H9 (cell line): ENCODE results near the gene FADS1. TPM values are rescaled to one million over a fixed set of nuclear protein-coding genes. Genes with fewer than 3 reads are reported as not detected.

ENCODE experiments used
- DNase-seq: peaks from one replicate; pipeline ENCODE4 v3.0.0-alpha.2; 2017
- H2AFZ ChIP-seq: one replicate; pipeline ENCODE4 v1.6.1; 2013; ENCODE audit warnings: mild to moderate bottlenecking, low read length, control low read depth, moderate library complexity
- H2AK5ac ChIP-seq: 2 replicates; pipeline ENCODE4 v1.6.1; 2013; ENCODE audit warnings: low read length, control low read depth, mixed read lengths; ENCODE audit not compliant: insufficient read length
- H2BK120ac ChIP-seq: one replicate; pipeline ENCODE4 v1.6.1; 2013; ENCODE audit warnings: low read depth, mild to moderate bottlenecking, low read length, control low read depth, inconsistent platforms; ENCODE audit not compliant: poor library complexity, severe bottlenecking
- H2BK12ac ChIP-seq: 2 replicates; pipeline ENCODE4 v1.6.1; 2013; ENCODE audit warnings: low read length, control low read depth, mixed read lengths, low read depth; ENCODE audit not compliant: insufficient read length
- H2BK15ac ChIP-seq: 2 replicates; pipeline ENCODE4 v1.6.1; 2013; ENCODE audit warnings: low read depth, low read length, control low read depth
- H2BK20ac ChIP-seq: one replicate; pipeline ENCODE4 v1.6.1; 2013; ENCODE audit warnings: low read depth, mild to moderate bottlenecking, low read length, control low read depth, inconsistent platforms; ENCODE audit not compliant: poor library complexity, severe bottlenecking
- H2BK5ac ChIP-seq: 2 replicates; pipeline ENCODE4 v1.6.1; 2013; ENCODE audit warnings: low read length, control low read depth, mixed read lengths; ENCODE audit not compliant: insufficient read length
- H3K14ac ChIP-seq: 2 replicates; pipeline ENCODE4 v1.6.1; 2013; ENCODE audit warnings: low read length, control low read depth; ENCODE audit not compliant: insufficient read depth
- H3K18ac ChIP-seq: 2 replicates; pipeline ENCODE4 v1.6.1; 2013; ENCODE audit warnings: low read depth, mild to moderate bottlenecking, mixed read lengths, low read length, control low read depth; ENCODE audit not compliant: insufficient read length
- H3K23ac ChIP-seq: 2 replicates; pipeline ENCODE4 v1.6.1; 2013; ENCODE audit warnings: low read length, control low read depth, mixed read lengths, low read depth; ENCODE audit not compliant: insufficient read length
- H3K23me2 ChIP-seq: 2 replicates; pipeline ENCODE4 v1.6.1; 2013; ENCODE audit warnings: low read depth, mild to moderate bottlenecking, mixed read lengths, low read length, control low read depth; ENCODE audit not compliant: insufficient read length, poor library complexity, severe bottlenecking
- H3K27ac ChIP-seq: 2 replicates; pipeline ENCODE4 v1.5.1; 2013; ENCODE audit warnings: low read length, control low read depth, mixed read lengths, low read depth; ENCODE audit not compliant: insufficient read length
- H3K27me3 ChIP-seq: 2 replicates; pipeline ENCODE4 v1.6.1; 2013; ENCODE audit warnings: low read length, control low read depth, inconsistent platforms; ENCODE audit not compliant: insufficient read depth
- H3K4ac ChIP-seq: 2 replicates; pipeline ENCODE4 v1.6.1; 2013; ENCODE audit warnings: low read depth, mild to moderate bottlenecking, control low read depth, inconsistent platforms, low read length, moderate library complexity
- H3K4me1 ChIP-seq: 2 replicates; pipeline ENCODE4 v1.6.1; 2013; ENCODE audit warnings: low read length, control low read depth, inconsistent platforms; ENCODE audit not compliant: insufficient read depth
- H3K4me2 ChIP-seq: 2 replicates; pipeline ENCODE4 v1.6.1; 2013; ENCODE audit warnings: low read length, control low read depth, mixed read lengths; ENCODE audit not compliant: insufficient read length, insufficient read depth
- H3K56ac ChIP-seq: 2 replicates; pipeline ENCODE4 v1.6.1; 2013; ENCODE audit warnings: low read depth, mild to moderate bottlenecking, mixed read lengths, low read length, control low read depth; ENCODE audit not compliant: insufficient read length
- H3K79me1 ChIP-seq: 2 replicates; pipeline ENCODE4 v1.6.1; 2013; ENCODE audit warnings: low read depth, mild to moderate bottlenecking, moderate library complexity, low read length, control low read depth, inconsistent platforms; ENCODE audit not compliant: insufficient read depth, poor library complexity, severe bottlenecking
- H3K79me2 ChIP-seq: 2 replicates; pipeline ENCODE4 v1.6.1; 2013; ENCODE audit warnings: low read length, control low read depth, inconsistent platforms; ENCODE audit not compliant: insufficient read depth
- H3K9ac ChIP-seq: 2 replicates; pipeline ENCODE4 v1.6.1; 2013; ENCODE audit warnings: low read length, control low read depth, mixed read lengths; ENCODE audit not compliant: insufficient read length; ENCODE audit errors: extremely low read depth
- H3K9me3 ChIP-seq: one replicate; pipeline ENCODE4 v1.6.1; 2013; ENCODE audit warnings: low read depth, low read length, inconsistent platforms; ENCODE audit not compliant: control insufficient read depth
- H3T11ph ChIP-seq: one replicate; pipeline ENCODE4 v1.6.1; 2013; ENCODE audit warnings: mild to moderate bottlenecking, low read length, control low read depth, inconsistent platforms
- H4K20me1 ChIP-seq: one replicate; pipeline ENCODE4 v1.6.1; 2013; ENCODE audit not compliant: control insufficient read depth, insufficient read length, insufficient read depth
- H4K5ac ChIP-seq: 2 replicates; pipeline ENCODE4 v1.6.1; 2013; ENCODE audit warnings: low read depth, mild to moderate bottlenecking, mixed read lengths, low read length, control low read depth; ENCODE audit not compliant: insufficient read length
- H4K8ac ChIP-seq: replicated peaks from 2 replicates; pipeline ENCODE4 v1.6.1; 2013; ENCODE audit warnings: low read length, control low read depth, mixed read lengths, low read depth; ENCODE audit not compliant: insufficient read length
- H4K91ac ChIP-seq: 2 replicates; pipeline ENCODE4 v1.6.1; 2013; ENCODE audit warnings: low read depth, mild to moderate bottlenecking, moderate library complexity, mixed read lengths, low read length, control low read depth; ENCODE audit not compliant: insufficient read length
- H3K27ac Mint-ChIP-seq, 3 experiments: 2 replicates in 2 of 3; 3 replicates in 1 of 3; pipeline ENCODE4 v1.8.0; 2020 to 2021; ENCODE audit warnings: mixed read lengths in 3 of 3, mild to moderate bottlenecking in 1 of 3, moderate library complexity in 1 of 3
- H3K27me3 Mint-ChIP-seq: 2 replicates; pipeline ENCODE4 v1.8.0; 2021; ENCODE audit warnings: low read depth, mild to moderate bottlenecking, moderate library complexity, mixed read lengths
- H3K36me3 Mint-ChIP-seq, 3 experiments: 2 replicates in 2 of 3; 3 replicates in 1 of 3; pipeline ENCODE4 v1.8.0; 2020 to 2021; ENCODE audit warnings: low read depth in 3 of 3, mixed read lengths in 3 of 3; ENCODE audit not compliant: insufficient read depth in 1 of 3
- H3K4me1 Mint-ChIP-seq, 2 experiments: 2 replicates each; pipeline ENCODE4 v1.8.0; 2020; ENCODE audit warnings: mixed read lengths in 2 of 2
- H3K4me3 Mint-ChIP-seq, 2 experiments: 2 replicates in 1 of 2; 3 replicates in 1 of 2; pipeline ENCODE4 v1.8.0; 2020 to 2021; ENCODE audit warnings: mild to moderate bottlenecking in 2 of 2, mixed read lengths in 2 of 2, moderate library complexity in 1 of 2
- H3K9me3 Mint-ChIP-seq, 2 experiments: 2 replicates in 1 of 2; 3 replicates in 1 of 2; pipeline ENCODE4 v1.8.0; 2020; ENCODE audit warnings: mild to moderate bottlenecking in 2 of 2, mixed read lengths in 2 of 2, moderate library complexity in 1 of 2
- CTCF ChIP-seq: fragments of 200-600 bp; sonication (generic); conservative IDR thresholded peaks from 3 replicates; pipeline ENCODE4 v1.8.0; 2021; ENCODE audit warnings: antibody characterized with exemption, mild to moderate bottlenecking
- WGBS: extraction: QIAGEN DNeasy Blood & Tissue Kit; methylation state at CpG from one replicate; pipeline ENCODE4 v1.1.7; 2013; ENCODE audit warnings: missing lambda C conversion rate, low lambda C conversion rate, mixed read lengths; ENCODE audit not compliant: insufficient read length; ENCODE audit errors: extremely low coverage; 5-methylcytosine and 5-hydroxymethylcytosine counted together
- total RNA-seq: library from RNA; stranded (reverse); gene quantifications from 2 replicates; pipeline ENCODE4 v1.2.1, GENCODE V29; 2021

The FADS1 gene
- total RNA-seq, 1 experiment from 2014 or later, result 125 TPM

- Histone ChIP-seq H2AK5ac (no peak overlapping the region), H3K9ac (no peak overlapping the region), H2AFZ (no peak overlapping the region), H3K4ac (no peak overlapping the region), H4K91ac (no peak overlapping the region), H3K4me1 (peaks cover 4% of the 10 kb centered on the region; the same call in 1 of the 2 replicates), H3K23ac (no peak overlapping the region), H4K8ac (no peak overlapping the region), H3K27ac (no peak overlapping the region), H2BK15ac (no peak overlapping the region), H2BK120ac (no peak overlapping the region), H3K56ac (no peak overlapping the region), H3K23me2 (peaks cover 5% of the 10 kb centered on the region), H3K27me3 (peaks cover 8% of the 10 kb centered on the region; the same call in 1 of the 2 replicates), H3T11ph (no peak overlapping the region), H4K5ac (no peak overlapping the region), H3K79me2 (no peaks in the 10 kb centered on the region), H3K14ac (peak overlapping the region; percentile 56; the same call in 1 of the 2 replicates), H2BK20ac (no peak overlapping the region), H4K20me1 (no peaks in the 10 kb centered on the region), H3K4me2 (no peak overlapping the region), H2BK12ac (no peak overlapping the region), H2BK5ac (no peak overlapping the region), H3K18ac (no peak overlapping the region), H3K79me1 (no peaks in the 10 kb centered on the region), H3K9me3 (no peaks in the 10 kb centered on the region)
- no peak for TF ChIP-seq CTCF
- H3K9me3 Mint-ChIP-seq, result peaks cover 0 to 3% of the 10 kb centered on the region in 2 experiments; a peak in 1 of 5 replicates
- peak overlapping the region in 2 of 3 experiments; percentile 87 to 89; a peak in 2 of 7 replicates for H3K27ac Mint-ChIP-seq
- no peak for DNase-seq
- no CpG with 5 or more reads among the region's 9 CpGs for WGBS
- H3K4me3 Mint-ChIP-seq, result 0 out of 5 replicates have a peak overlapping the region, but pooled peaks of 1 of the 2 experiments have one; percentile 26
- no peaks in the 10 kb centered on the region for H3K36me3 Mint-ChIP-seq
- peaks cover 43 to 55% of the 10 kb centered on the region in 2 experiments for H3K4me1 Mint-ChIP-seq
- peaks cover 23% of the 10 kb centered on the region for H3K27me3 Mint-ChIP-seq
Measured at GRCh38 chr11:61756452-61757212, 60.2 kb downstream of the FADS1 start.
